Thyroid gland (tissue), 4 donors: ENCODE measurements around the gene RHO. TPM values are rescaled to one million over a fixed set of nuclear protein-coding genes. Genes with fewer than 3 reads are reported as not detected.

Experiments
- DNase-seq, 2 donors: peaks; one replicate each; pipeline ENCODE4 v3.0.0-alpha.2; 2019
- H3K27ac ChIP-seq, 3 donors: fragments of 200-600 bp; sonication (generic); 1 replicate in 2 of 3; 2 replicates in 1 of 3; pipeline ENCODE4 v1.5.1; 2016 to 2019; ENCODE audit warnings: mild to moderate bottlenecking in 1 of 3, moderate library complexity in 1 of 3
- H3K27me3 ChIP-seq: fragments of 200-600 bp; sonication (generic); one replicate; pipeline ENCODE4 v1.5.1; 2019
- H3K36me3 ChIP-seq, 2 donors: fragments of 200-600 bp; sonication (generic); one replicate each; pipeline ENCODE4 v1.5.1; 2016 to 2019
- H3K4me1 ChIP-seq, 2 donors: fragments of 200-600 bp; sonication (generic); one replicate each; pipeline ENCODE4 v1.5.1; 2017 to 2019
- H3K4me3 ChIP-seq, 3 donors: fragments of 200-600 bp; sonication (generic); replicated peaks in 1 of 3; 1 replicate in 2 of 3; 2 replicates in 1 of 3; pipeline ENCODE4 v1.5.1; 2016; ENCODE audit warnings: mild to moderate bottlenecking in 1 of 3
- H3K9me3 ChIP-seq: fragments of 200-600 bp; sonication (generic); one replicate; pipeline ENCODE4 v1.5.1; 2017
- POLR2A ChIP-seq, 2 donors: fragments of 450-650 bp; IDR thresholded peaks; one replicate each; pipeline ENCODE4 v1.6.1; 2017; ENCODE audit warnings: antibody characterized with exemption in 2 of 2, mild to moderate bottlenecking in 2 of 2, moderate library complexity in 1 of 2
- WGBS, 2 donors: methylation state at CpG; one replicate each; pipeline ENCODE4 v1.1.5; 2017; 5-methylcytosine and 5-hydroxymethylcytosine counted together
- intact Hi-C: fragments of 100-400 bp; cut with DNase I; formaldehyde crosslinking; loops from one replicate; pipeline ENCODE4 v1.15.1; 2023
- total RNA-seq, 4 donors: library from RNA; depleted of rRNA; stranded (reverse); fragments of >200 nt; gene quantifications; one replicate each; pipeline ENCODE4 v1.2.3, GENCODE V29; 2016
- TF ChIP-seq, protein P1 (sequence below), 6 experiments: fragments of 200-600 bp in 3 of 6; fragments of 450-650 bp in 3 of 6; sonication (generic) in 3 of 6; IDR thresholded peaks; one replicate each; pipeline ENCODE4 v1.5.1; 2016 to 2019; ENCODE audit warnings: antibody characterized with exemption in 6 of 6, mild to moderate bottlenecking in 2 of 6, inconsistent platforms in 1 of 6, moderate library complexity in 1 of 6

Gene RHO
- total RNA-seq, 4 donors from 2014 or later, result not detected

DNA sequence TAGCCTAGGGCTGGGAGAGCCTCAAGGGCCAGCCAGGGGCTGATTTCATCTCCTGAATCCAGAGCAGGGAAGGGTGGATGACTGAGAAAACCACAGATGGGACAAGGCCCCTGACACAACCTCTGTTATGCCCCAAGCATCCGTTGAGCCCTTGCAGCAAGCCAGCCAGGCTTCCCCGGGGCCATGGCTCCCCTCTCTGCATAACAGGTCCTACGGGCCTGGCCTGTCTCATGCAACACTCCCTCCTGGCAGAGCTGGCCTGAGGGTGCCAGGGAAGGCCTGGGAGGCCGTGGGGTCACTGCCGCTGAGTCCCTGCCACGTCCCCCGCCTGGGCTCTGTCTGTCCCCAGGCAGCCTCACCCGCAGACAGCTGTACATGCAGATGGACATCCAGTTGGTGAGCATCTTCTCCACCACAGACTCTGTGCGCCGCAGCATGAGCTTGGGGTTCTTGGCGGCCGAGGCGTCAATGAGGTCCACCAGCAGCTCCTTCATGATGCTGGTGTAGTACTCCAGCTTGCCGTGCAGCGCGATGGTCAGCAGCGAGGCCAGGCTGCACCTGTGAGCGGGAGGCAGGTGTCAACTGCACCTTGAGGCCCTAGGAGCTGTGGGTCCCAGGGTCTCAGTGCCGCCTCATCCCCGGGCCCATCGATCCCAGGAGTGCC, 36.7 kb downstream of the RHO start:
- TF ChIP-seq POLR2A (IDR thresholded peaks at IDR 0.05), result no peak
- TF ChIP-seq, protein P1, sequence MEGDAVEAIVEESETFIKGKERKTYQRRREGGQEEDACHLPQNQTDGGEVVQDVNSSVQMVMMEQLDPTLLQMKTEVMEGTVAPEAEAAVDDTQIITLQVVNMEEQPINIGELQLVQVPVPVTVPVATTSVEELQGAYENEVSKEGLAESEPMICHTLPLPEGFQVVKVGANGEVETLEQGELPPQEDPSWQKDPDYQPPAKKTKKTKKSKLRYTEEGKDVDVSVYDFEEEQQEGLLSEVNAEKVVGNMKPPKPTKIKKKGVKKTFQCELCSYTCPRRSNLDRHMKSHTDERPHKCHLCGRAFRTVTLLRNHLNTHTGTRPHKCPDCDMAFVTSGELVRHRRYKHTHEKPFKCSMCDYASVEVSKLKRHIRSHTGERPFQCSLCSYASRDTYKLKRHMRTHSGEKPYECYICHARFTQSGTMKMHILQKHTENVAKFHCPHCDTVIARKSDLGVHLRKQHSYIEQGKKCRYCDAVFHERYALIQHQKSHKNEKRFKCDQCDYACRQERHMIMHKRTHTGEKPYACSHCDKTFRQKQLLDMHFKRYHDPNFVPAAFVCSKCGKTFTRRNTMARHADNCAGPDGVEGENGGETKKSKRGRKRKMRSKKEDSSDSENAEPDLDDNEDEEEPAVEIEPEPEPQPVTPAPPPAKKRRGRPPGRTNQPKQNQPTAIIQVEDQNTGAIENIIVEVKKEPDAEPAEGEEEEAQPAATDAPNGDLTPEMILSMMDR (IDR thresholded peaks at IDR 0.05), result no peak
- no peak overlapping the region for H3K4me3 ChIP-seq
- peak overlapping the region in 1 of 3 donors; percentile 2 for H3K27ac ChIP-seq
- 88% methylated on average over 1 of the region's 21 CpGs; no CpG with 5 or more reads in 1 of the 2 donors for WGBS, 2 donors
- no peaks in the 10 kb centered on the region for H3K9me3 ChIP-seq
- H3K4me1 ChIP-seq, result peaks cover 17 to 32% of the 10 kb centered on the region in 2 donors
- H3K36me3 ChIP-seq, result peaks cover 4 to 5% of the 10 kb centered on the region in 2 donors
- intact Hi-C loops, result no loop called here
- H3K27me3 ChIP-seq, result no peaks in the 10 kb centered on the region
- DNase-seq, result no peak

- Histone ChIP-seq H3K4me1 (peaks cover 14 to 24% of the 10 kb centered on the region in 2 donors), H3K9me3 (no peaks in the 10 kb centered on the region), H3K27ac (no peak overlapping the region), H3K36me3 (peaks cover 8 to 10% of the 10 kb centered on the region in 2 donors), H3K4me3 (no peak overlapping the region), H3K27me3 (no peaks in the 10 kb centered on the region)
- intact Hi-C loops, result no loop called here
- no peak for DNase-seq
- WGBS, 2 donors, result 93 to 94% methylated on average over 7 of the region's 7 CpGs
- TF ChIP-seq, protein P1 (IDR thresholded peaks at IDR 0.05), result no peak
- TF ChIP-seq POLR2A (IDR thresholded peaks at IDR 0.05), result no peak
Measured at GRCh38 chr3:129565902-129566301, 37.5 kb downstream of the RHO start.

DNA sequence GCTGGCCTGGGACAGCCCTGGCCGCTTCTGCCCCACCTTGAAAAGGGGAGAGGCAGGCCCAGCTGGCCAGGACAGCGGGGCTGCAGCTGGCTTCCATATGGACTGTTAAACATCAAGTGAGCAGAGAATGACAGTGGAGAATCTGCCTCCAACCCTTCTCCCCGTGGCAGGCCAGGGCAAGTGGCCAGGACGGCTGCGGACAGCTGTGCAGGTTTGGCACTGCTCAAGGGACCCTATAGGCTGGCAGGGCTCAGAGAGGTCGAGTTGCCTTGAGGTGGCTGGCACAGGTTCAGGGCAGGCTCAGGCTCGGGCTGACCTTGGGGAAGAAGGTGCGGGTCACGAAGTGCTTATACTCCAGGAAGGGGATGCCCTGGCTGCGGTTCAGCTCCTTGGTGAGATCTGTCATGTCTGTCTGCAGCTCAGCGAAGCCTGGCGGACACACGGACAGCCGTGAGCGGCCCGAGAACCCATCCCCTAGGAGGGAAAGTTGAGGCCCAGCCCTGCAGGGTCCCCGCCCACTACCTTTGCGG, 38.8 kb downstream of the RHO start:
- Histone ChIP-seq H3K4me1 (peaks cover 3 to 11% of the 10 kb centered on the region in 2 donors), H3K9me3 (no peaks in the 10 kb centered on the region), H3K27me3 (no peaks in the 10 kb centered on the region), H3K36me3 (peaks cover 11 to 19% of the 10 kb centered on the region in 2 donors), H3K4me3 (no peak overlapping the region), H3K27ac (no peak overlapping the region)
- WGBS, 2 donors, result 80 to 82% methylated on average over 9 to 17 of the region's 18 CpGs
- TF ChIP-seq, protein P1 (IDR thresholded peaks at IDR 0.05), result no peak
- TF ChIP-seq POLR2A (IDR thresholded peaks at IDR 0.05), result no peak
- intact Hi-C loops, result no loop called here
- DNase-seq, result no peak

DNA sequence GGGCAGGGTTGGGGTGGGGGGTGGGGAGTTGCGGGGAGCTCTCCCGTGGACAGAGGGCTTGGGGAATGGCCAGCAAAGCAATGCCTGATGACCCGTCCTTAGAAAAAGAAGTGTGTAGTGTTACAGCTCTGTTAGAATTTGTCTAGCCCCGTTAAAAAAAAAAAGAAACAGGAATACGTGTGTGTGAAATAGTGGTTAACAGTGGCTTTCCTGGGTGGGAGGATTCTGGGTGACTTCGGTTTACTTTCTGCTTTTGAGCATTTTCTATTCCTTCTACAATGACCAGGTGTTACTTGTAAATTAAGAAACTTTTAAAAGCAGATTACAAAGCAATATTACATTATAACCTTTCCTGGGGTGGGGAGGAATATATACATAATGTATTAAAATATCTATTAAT, 39.5 kb downstream of the RHO start:
- Histone ChIP-seq H3K9me3 (no peaks in the 10 kb centered on the region), H3K4me3 (no peak overlapping the region), H3K4me1 (peaks cover 3 to 9% of the 10 kb centered on the region in 2 donors), H3K27ac (no peak overlapping the region), H3K36me3 (peaks cover 11 to 21% of the 10 kb centered on the region in 2 donors), H3K27me3 (no peaks in the 10 kb centered on the region)
- WGBS, 2 donors, result 71 to 74% methylated on average over 6 of the region's 6 CpGs
- no peak for TF ChIP-seq POLR2A (IDR thresholded peaks at IDR 0.05)
- TF ChIP-seq, protein P1 (IDR thresholded peaks at IDR 0.05), result no peak
- no peak for DNase-seq
- intact Hi-C loops, result no loop called here

GRCh38 chr3:129569856-129570255, 41.4 kb downstream of the RHO start:
- intact Hi-C loops, result no loop called here
- 97 to 98% methylated on average over 7 of the region's 7 CpGs for WGBS, 2 donors
- H3K4me3 ChIP-seq, result no peak overlapping the region
- H3K36me3 ChIP-seq, result peaks cover 11 to 21% of the 10 kb centered on the region in 2 donors
- no peaks in the 10 kb centered on the region for H3K27me3 ChIP-seq
- DNase-seq, result no peak
- no peaks in the 10 kb centered on the region for H3K4me1 ChIP-seq
- no peaks in the 10 kb centered on the region for H3K9me3 ChIP-seq
- no peak for TF ChIP-seq POLR2A (IDR thresholded peaks at IDR 0.05)
- TF ChIP-seq, protein P1 (IDR thresholded peaks at IDR 0.05), result no peak
- no peak overlapping the region for H3K27ac ChIP-seq
